Measurements from ENCODE around the gene UBE2G2.

UBE2G2 gene

GRCh38 chr21:44764319-44765230 lies 37.0 kb downstream of the UBE2G2 start:
- no peak for DNase-seq (ENCODE audit: low read depth in 2 of 2)

DNA sequence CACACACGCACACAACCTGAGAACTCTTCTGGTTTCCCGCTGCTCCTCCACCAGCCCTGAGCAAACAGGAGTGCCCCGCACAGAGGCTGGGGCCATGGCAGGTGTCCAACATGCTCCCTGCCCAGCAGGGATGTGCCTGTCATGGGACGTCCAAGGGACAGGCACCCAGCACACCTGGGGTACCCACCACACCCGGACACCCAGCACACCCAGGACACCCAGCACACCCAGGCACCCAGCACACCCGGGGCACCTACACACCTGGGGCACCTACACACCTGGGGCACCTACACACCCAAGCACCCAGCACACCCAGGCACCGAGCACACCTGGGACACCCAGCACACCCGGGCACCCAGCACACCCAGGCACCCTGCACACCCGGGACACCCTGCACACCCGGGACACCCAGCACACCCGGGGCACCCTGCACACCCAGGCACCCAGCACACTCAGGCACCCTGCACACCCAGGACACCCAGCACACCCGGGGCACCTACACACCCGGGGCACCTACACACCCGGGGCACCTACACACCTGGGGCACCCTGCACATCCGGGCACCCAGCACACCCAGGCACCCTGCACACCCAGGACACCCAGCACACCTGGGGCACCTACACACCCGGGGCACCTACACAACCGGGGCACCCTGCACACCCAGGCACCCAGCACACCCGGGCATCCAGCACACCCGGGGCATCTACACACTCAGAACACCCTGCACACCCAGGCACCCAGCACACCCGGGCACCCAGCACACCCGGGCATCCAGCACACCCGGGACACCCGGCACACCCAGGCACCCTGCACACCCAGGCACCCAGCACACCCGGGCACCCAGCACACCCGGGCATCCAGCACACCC lies 37.9 kb downstream of the UBE2G2 start:
- DNase-seq (ENCODE audit: low read depth in 2 of 2), result no peak

GRCh38 chr21:44763050-44763378 lies 38.6 kb downstream of the UBE2G2 start:
- no peak for DNase-seq (ENCODE audit: low read depth in 2 of 2)

GRCh38 chr21:44762221-44763049 lies 39.2 kb downstream of the UBE2G2 start:
- DNase-seq (ENCODE audit: low read depth in 2 of 2), result no peak

DNA sequence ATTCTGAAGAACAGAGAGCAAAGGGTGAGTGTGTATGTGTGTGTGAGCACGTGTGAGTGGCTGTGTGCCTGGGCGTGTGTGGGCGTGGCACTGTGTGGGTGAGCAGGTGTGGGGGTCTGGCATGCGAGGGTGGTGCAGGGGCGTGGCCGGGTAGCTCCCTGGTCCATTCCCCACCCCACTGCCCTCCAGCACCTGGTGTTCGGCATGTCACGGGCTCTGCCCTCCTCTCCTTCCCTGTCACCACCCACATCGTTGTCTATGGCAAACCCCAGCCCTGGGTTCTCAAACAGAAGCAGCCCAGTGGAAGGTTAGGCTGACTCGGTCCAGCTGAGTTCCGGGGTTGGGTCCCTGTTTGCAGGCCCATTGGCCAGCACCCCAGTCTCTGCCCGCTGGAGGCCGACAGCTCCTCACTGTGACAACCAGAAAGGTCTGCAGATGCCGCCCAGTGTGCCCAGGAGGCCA lies 39.8 kb downstream of the UBE2G2 start:
- no peak for DNase-seq (ENCODE audit: low read depth in 2 of 2)

GRCh38 chr21:44761011-44761729 lies 40.5 kb downstream of the UBE2G2 start:
- no peak for DNase-seq (ENCODE audit: low read depth in 2 of 2)

DNA sequence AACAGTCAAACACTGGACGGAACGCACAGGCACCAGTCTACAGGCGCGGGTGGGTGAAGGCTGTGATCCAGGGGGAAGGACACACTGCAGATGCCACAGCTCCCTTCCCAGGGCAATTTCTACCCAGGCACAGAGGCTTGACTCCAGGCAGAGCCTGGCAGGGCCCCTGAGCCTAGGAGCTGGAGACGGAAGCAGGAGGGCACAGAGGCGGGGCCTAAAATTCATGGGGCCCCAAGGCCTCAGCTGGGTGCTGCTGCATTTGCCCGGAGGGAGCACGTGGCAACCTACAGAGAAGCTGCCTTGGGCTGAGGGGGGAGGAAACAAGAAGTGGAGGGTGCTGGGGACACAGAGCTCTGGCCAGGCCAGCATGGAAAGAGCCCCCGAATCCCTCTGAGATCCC lies 41.2 kb downstream of the UBE2G2 start:
- no peak for DNase-seq (ENCODE audit: low read depth in 2 of 2)

DNA sequence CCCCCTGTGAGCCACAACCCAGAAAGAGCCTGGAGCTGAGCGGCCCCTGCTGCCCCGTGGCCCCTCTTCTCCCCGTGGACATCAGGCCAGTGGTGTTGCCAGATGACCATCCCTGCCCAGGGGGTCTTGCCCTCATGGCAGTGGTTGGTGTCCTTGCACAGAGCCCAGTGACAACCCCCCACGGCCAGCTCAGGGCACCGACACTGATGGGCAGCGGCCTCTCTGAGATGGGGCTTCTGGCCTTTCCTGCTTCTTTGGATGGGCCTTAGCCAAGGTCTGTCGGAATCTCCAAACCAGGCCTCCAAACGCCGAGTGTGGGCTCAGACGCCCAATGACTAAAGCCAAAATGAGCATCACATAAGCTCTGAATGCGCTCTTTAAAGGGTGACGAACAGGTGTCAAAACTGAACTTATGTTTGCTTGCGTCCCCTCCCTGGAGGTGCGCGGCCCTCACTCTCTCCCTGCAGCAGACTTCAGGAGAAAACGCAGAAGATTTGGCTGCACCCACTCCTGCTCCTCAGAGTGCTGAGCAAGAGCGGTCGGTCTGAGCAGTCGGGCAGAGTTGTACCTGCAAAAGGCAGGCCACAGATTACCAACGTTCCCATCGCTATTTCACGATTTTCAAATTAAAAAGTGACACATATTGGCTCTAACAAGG lies 41.9 kb downstream of the UBE2G2 start:
- DNase-seq (ENCODE audit: low read depth in 2 of 2), result no peak

DNA sequence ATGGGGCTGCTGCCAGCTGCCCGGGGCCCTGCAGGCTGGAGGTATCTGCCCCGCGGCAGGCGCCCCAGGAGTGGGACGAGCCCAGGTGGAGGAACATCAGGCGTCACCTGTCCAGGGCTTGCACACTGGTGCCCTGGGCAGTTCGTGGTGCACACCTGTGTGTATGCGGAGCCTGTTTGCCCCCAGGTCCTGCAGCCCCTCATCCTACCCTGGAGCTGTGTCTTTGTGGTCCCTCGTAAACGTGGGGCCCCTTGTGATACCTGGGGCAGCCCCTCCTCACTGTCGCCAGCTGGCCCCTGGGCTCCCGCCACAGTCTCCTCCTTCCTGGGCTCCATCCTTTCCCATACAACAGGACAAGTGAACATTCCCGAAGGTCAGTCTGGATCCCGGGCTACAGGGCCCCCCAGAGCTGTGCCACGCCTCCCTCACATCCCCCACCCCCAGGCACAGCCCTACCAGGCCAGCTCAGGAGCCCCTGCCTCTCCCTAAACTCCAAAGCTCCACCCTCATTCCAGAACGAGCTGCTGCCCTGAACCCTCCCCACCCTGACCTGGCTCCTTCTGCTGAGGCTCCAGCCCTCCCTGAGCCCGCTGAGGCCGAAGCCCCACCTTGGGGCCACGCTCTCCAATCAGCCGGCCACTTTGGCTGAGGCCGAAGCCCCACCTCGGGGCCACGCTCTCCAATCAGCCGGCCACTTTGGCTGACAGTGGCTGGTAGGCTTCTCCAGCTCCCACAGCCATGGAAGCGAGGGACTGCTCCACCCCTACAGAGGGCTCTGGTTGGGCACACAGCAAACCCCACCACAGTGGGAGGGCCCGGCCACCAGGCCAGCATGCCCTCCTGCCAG lies 42.6 kb downstream of the UBE2G2 start:
- no peak for DNase-seq (ENCODE audit: low read depth in 2 of 2)

- DNase-seq (ENCODE audit: low read depth in 2 of 2), result no peak
These were observed 43.5 kb downstream of the UBE2G2 start for GRCh38 chr21:44758141-44758561.

- DNase-seq (ENCODE audit: low read depth in 2 of 2), result no peak
These were observed 43.9 kb downstream of the UBE2G2 start for GRCh38 chr21:44757731-44758130.

GRCh38 chr21:44756423-44757185 lies 45.0 kb downstream of the UBE2G2 start:
- DNase-seq (ENCODE audit: low read depth in 2 of 2), result no peak

GRCh38 chr21:44755227-44755626 lies 46.4 kb downstream of the UBE2G2 start:
- DNase-seq (ENCODE audit: low read depth in 2 of 2), result no peak

GRCh38 chr21:44753357-44753756 lies 48.3 kb downstream of the UBE2G2 start:
- DNase-seq (ENCODE audit: low read depth in 2 of 2), result no peak

DNA sequence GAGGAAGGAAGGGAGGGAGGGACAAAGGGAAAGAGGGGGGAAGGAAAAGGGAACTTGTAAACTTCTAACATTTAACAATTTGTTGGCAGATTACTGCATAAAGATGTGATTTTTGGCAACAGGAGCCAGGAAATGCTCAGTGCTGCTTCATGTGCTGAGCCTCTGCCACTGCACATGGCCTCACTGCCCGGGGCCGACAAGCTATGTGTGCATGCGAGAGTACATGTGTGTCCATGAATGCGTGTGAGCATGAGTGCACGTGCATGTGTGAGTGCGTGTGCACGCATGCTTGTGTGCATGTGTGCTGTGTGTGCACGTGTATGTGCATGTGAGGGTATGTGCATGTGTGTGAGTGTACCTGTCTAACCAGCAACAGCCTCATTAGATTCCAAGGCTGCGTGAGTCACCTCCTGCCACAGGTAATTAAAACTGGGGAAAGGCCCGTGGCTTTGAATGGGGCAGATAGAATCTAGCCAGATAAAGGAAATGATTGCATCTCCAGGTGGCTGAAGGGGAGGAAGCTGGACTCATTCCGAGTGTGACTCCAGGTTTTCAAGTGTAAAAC lies 48.9 kb downstream of the UBE2G2 start:
- DNase-seq (ENCODE audit: low read depth in 2 of 2), result no peak

GRCh38 chr21:44751799-44752636 lies 49.6 kb downstream of the UBE2G2 start:
- no peak for DNase-seq (ENCODE audit: low read depth in 2 of 2)

- no peak for DNase-seq (ENCODE audit: low read depth in 2 of 2)
These were observed 50.3 kb downstream of the UBE2G2 start for GRCh38 chr21:44751186-44751798.

Measured in fibroblast of skin of left biceps (primary cell).